HG03045 (cell line): ENCODE data around the gene CHD2.
"Not testable (repeated sequence)": the region's sequence is repeated elsewhere in the genome, so short reads cannot be mapped to it uniquely, and the experiment has no call there.

ENCODE experiments used
- ATAC-seq: cut with Tn5 transposase; IDR thresholded peaks from one replicate; pipeline ENCODE4 v1.9.1; 2021; ENCODE audit warnings: mild to moderate bottlenecking, moderate library complexity; ENCODE audit not compliant: unreplicated experiment

The CHD2 gene

GRCh38 chr15:93046120-93046519, 146.0 kb downstream of the CHD2 start:
- no peak for ATAC-seq

- ATAC-seq: no peak
Observed at GRCh38 chr15:93046721-93047120, 146.6 kb downstream of the CHD2 start.

- ATAC-seq: no peak
Observed at GRCh38 chr15:93047621-93048425, 147.7 kb downstream of the CHD2 start.

- no peak for ATAC-seq
Observed at GRCh38 chr15:93048426-93048721, 148.2 kb downstream of the CHD2 start.

- no peak for ATAC-seq
Observed at GRCh38 chr15:93048759-93049161, 148.6 kb downstream of the CHD2 start.

GRCh38 chr15:93049233-93049632, 149.1 kb downstream of the CHD2 start:
- ATAC-seq: no peak

- no peak for ATAC-seq
Observed at GRCh38 chr15:93049914-93050578, 149.9 kb downstream of the CHD2 start.

- no peak for ATAC-seq
Observed at GRCh38 chr15:93050648-93051047, 150.5 kb downstream of the CHD2 start.

- ATAC-seq: no peak
Observed at GRCh38 chr15:93051236-93052089, 151.3 kb downstream of the CHD2 start.

- no peak for ATAC-seq
Observed at GRCh38 chr15:93052090-93052879, 152.2 kb downstream of the CHD2 start.

- ATAC-seq: no peak
Observed at GRCh38 chr15:93055211-93055610, 155.1 kb downstream of the CHD2 start.

GRCh38 chr15:93056836-93057235, 156.7 kb downstream of the CHD2 start:
- no peak for ATAC-seq

GRCh38 chr15:93057618-93058017, 157.5 kb downstream of the CHD2 start:
- no peak for ATAC-seq

- ATAC-seq: no peak
Observed at GRCh38 chr15:93058128-93058527, 158.0 kb downstream of the CHD2 start.

- ATAC-seq: no peak
Observed at GRCh38 chr15:93058904-93059427, 158.8 kb downstream of the CHD2 start.

GRCh38 chr15:93059442-93059841, 159.3 kb downstream of the CHD2 start:
- ATAC-seq: no peak

GRCh38 chr15:93060336-93061248, 160.5 kb downstream of the CHD2 start:
- ATAC-seq: no peak

GRCh38 chr15:93062628-93063261, 162.6 kb downstream of the CHD2 start:
- not testable (repeated sequence) for ATAC-seq

- no peak for ATAC-seq
Observed at GRCh38 chr15:93063262-93063671, 163.1 kb downstream of the CHD2 start.
